Caco-2 (cell line): Measurements from ENCODE around the gene SEPTIN2. TPM values are rescaled to one million over a fixed set of nuclear protein-coding genes. Genes with fewer than 3 reads are reported as not detected.
A peak's percentile ranks its signal among the peaks of the same experiment; 100 is the strongest.

Experiments used
- BruUV-seq: library from RNA; stranded (reverse); fragments of 400-500 nt; replicated peaks from 2 replicates; lab custom pipeline; 2021; lab: Mats Ljungman, UMichigan
- CTCF ChIA-PET: fragments of 300-600 bp; sonication (Branson Sonifier 250); formaldehyde crosslinking; loops from one replicate; lab custom pipeline; 2022; ENCODE audit warnings: antibody characterized with exemption; lab: Charles Lee
- POLR2A ChIA-PET: fragments of 300-600 bp; sonication (Branson Sonifier 250); formaldehyde crosslinking; loops from one replicate; lab custom pipeline; 2022; ENCODE audit warnings: antibody characterized with exemption; lab: Charles Lee
- DNase-seq, 2 experiments: peaks; one replicate each; pipeline versions ENCODE4 v3.0.0 to v3.0.0-alpha.2; 2020 to 2022
- H3K27me3 ChIP-seq: replicated peaks from 2 replicates; pipeline ENCODE4 v1.6.0; 2011; ENCODE audit warnings: low read length; ENCODE audit not compliant: control insufficient read depth, insufficient read depth
- H3K36me3 ChIP-seq: 2 replicates; pipeline ENCODE4 v1.5.1; 2011; ENCODE audit warnings: low read length; ENCODE audit not compliant: control insufficient read depth, insufficient read depth
- H3K4me1 ChIP-seq: fragments of 250-450 bp; sonication (Bioruptor Pico); 2 replicates; pipeline ENCODE4 v1.5.1; 2020; ENCODE audit warnings: mild to moderate bottlenecking
- H3K4me3 ChIP-seq: 2 replicates; pipeline ENCODE4 v1.5.1; 2011; ENCODE audit warnings: low read depth, mild to moderate bottlenecking, control low read depth, low read length
- H3K9me3 ChIP-seq: fragments of 250-450 bp; sonication (Bioruptor Pico); 2 replicates; pipeline ENCODE4 v1.5.1; 2020; ENCODE audit warnings: mild to moderate bottlenecking, moderate library complexity
- H3K27ac Mint-ChIP-seq: one replicate; pipeline ENCODE4 v1.8.0; 2022; ENCODE audit warnings: mixed read lengths; ENCODE audit not compliant: unreplicated experiment
- H3K27me3 Mint-ChIP-seq: one replicate; pipeline ENCODE4 v1.8.0; 2022; ENCODE audit warnings: mixed read lengths; ENCODE audit not compliant: insufficient read depth, unreplicated experiment
- H3K36me3 Mint-ChIP-seq: one replicate; pipeline ENCODE4 v1.8.0; 2022; ENCODE audit warnings: mild to moderate bottlenecking, mixed read lengths; ENCODE audit not compliant: insufficient read depth, unreplicated experiment
- H3K4me1 Mint-ChIP-seq: one replicate; pipeline ENCODE4 v1.8.0; 2022; ENCODE audit warnings: low read depth, mixed read lengths; ENCODE audit not compliant: unreplicated experiment
- H3K4me3 Mint-ChIP-seq: one replicate; pipeline ENCODE4 v1.8.0; 2022; ENCODE audit warnings: mild to moderate bottlenecking, moderate library complexity, mixed read lengths; ENCODE audit not compliant: unreplicated experiment
- H3K9me3 Mint-ChIP-seq: one replicate; pipeline ENCODE4 v1.8.0; 2022; ENCODE audit warnings: mixed read lengths; ENCODE audit not compliant: unreplicated experiment
- CTCF ChIP-seq, 2 experiments: fragments of 200-600 bp in 1 of 2; IDR thresholded peaks; 1 replicate in 1 of 2; 2 replicates in 1 of 2; pipeline versions ENCODE4 v1.5.1 to v1.8.0; 2011 to 2022; ENCODE audit warnings: antibody characterized with exemption in 1 of 2, control low read depth in 1 of 2, inconsistent platforms in 1 of 2, low read depth in 1 of 2, low read length in 1 of 2, mild to moderate bottlenecking in 1 of 2, moderate library complexity in 1 of 2; ENCODE audit not compliant: insufficient read depth in 1 of 2, severe bottlenecking in 1 of 2, unreplicated experiment in 1 of 2
- intact Hi-C: fragments of 100-400 bp; cut with micrococcal nuclease; formaldehyde crosslinking; loops from one replicate; pipeline ENCODE4 v1.10.0; 2022; ENCODE audit not compliant: unreplicated experiment
- total RNA-seq: library from RNA; stranded (reverse); gene quantifications from 2 replicates; pipeline ENCODE4 v1.2.3, GENCODE V29; 2022

The SEPTIN2 gene
- total RNA-seq, 1 experiment from 2014 or later: 209 TPM

DNA sequence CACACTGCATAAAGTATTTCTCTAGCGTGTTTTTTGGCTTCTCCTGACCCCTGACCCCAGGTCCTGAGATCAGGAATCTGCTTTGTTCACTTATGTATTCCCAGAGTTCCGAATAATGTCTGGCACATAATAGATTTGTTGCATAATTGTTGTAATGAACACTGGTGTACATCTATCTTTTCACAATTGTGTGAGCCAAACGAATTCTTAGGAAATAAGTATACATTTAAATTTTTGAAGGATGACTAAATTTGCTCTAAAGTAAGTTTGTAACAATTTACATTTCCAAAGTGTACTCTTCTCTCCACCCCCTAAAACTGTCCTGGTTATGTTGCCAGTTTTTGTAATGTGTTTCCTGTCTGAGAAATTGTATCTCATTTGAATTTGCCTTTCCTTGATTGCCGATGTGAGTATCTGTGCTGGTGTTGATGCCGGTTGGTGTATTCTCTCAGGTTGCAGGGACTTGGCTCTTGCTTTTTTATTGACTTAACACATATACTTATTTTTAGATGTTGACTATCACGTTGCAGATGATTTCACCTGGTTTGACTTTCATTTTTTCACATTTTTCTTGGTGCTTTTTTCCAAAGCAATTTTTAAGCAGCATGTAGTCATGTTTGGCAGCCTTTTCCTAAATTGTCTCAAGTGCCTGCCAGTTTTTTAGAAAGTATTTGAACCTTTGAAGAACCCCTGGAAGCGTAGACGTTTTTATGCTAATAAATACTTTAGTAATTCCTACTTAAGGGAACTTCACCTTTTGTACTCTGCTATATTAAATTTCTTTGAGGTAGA lies 24.3 kb downstream of the SEPTIN2 start:
- no peak for DNase-seq
- H3K27me3 Mint-ChIP-seq: no peaks in the 10 kb centered on the region
- H3K4me1 Mint-ChIP-seq: peaks cover 7% of the 10 kb centered on the region
- POLR2A ChIA-PET: no interaction called here
- H3K4me3 Mint-ChIP-seq: no peak overlapping the region
- peaks cover 58% of the 10 kb centered on the region for H3K36me3 Mint-ChIP-seq
- BruUV-seq: no TSS peak
- TF ChIP-seq CTCF (IDR thresholded peaks at IDR 0.05; ENCODE audit: insufficient read depth in 1 of 2, low read depth in 1 of 2, low read length in 1 of 2, severe bottlenecking in 1 of 2, unreplicated experiment in 1 of 2): no peak
- peak overlapping the region; percentile 66 for H3K27ac Mint-ChIP-seq
- intact Hi-C loops: no loop called here
- no peaks in the 10 kb centered on the region for H3K9me3 ChIP-seq
- H3K4me3 ChIP-seq: no peak overlapping the region
- H3K36me3 ChIP-seq: no peaks in the 10 kb centered on the region; the same call in 1 of the 2 replicates
- CTCF ChIA-PET: no interaction called here
- no peaks in the 10 kb centered on the region for H3K4me1 ChIP-seq
- H3K27me3 ChIP-seq: no peaks in the 10 kb centered on the region
- no peaks in the 10 kb centered on the region for H3K9me3 Mint-ChIP-seq

DNA sequence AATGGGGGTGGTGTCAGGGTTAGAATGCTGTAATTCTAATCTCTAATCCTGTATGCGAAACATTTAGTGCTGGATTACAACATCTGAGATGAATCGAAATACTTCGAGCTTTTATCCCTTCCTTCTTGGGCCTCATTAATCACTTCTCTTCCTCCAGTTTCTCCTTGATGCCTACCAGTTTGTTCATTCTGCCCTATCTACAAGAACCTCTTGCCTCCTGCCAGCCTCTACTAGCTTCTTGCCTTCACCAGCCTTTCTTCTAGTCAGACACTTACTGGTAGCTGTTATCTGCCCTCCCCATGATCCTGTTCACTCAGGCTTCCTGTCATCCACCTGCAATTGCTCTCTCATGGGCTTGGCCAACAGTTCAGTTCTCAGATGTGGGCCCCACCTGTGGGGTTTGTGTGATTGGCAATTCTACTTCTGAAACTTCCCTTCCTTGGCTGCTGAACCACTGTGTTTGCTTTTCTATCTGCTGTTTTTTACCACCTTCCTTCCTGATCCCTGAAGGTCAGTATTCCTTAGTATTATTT lies 25.0 kb downstream of the SEPTIN2 start:
- intact Hi-C loops: no loop called here
- Mint-ChIP-seq H3K36me3 (peaks cover 62% of the 10 kb centered on the region), H3K4me3 (no peak overlapping the region), H3K4me1 (peaks cover 7% of the 10 kb centered on the region), H3K27me3 (no peaks in the 10 kb centered on the region), H3K9me3 (no peaks in the 10 kb centered on the region), H3K27ac (peak overlapping the region; percentile 66)
- DNase-seq: no peak
- Histone ChIP-seq H3K4me3 (no peak overlapping the region), H3K36me3 (no peaks in the 10 kb centered on the region; the same call in 1 of the 2 replicates), H3K4me1 (no peaks in the 10 kb centered on the region), H3K27me3 (no peaks in the 10 kb centered on the region), H3K9me3 (no peaks in the 10 kb centered on the region)
- POLR2A ChIA-PET: no interaction called here
- no TSS peak for BruUV-seq
- no peak for TF ChIP-seq CTCF (IDR thresholded peaks at IDR 0.05; ENCODE audit: insufficient read depth in 1 of 2, low read depth in 1 of 2, low read length in 1 of 2, severe bottlenecking in 1 of 2, unreplicated experiment in 1 of 2)
- CTCF ChIA-PET: no interaction called here

GRCh38 chr2:241344925-241345651 lies 29.4 kb downstream of the SEPTIN2 start:
- Mint-ChIP-seq H3K27me3 (no peaks in the 10 kb centered on the region), H3K27ac (no peak overlapping the region), H3K4me3 (no peak overlapping the region), H3K9me3 (no peaks in the 10 kb centered on the region), H3K4me1 (peaks cover 12% of the 10 kb centered on the region), H3K36me3 (peaks cover 65% of the 10 kb centered on the region)
- no peaks in the 10 kb centered on the region for H3K9me3 ChIP-seq
- BruUV-seq: no TSS peak
- CTCF ChIA-PET: no interaction called here
- H3K36me3 ChIP-seq: no peaks in the 10 kb centered on the region; the same call in 1 of the 2 replicates
- peaks cover 3% of the 10 kb centered on the region for H3K4me1 ChIP-seq
- POLR2A ChIA-PET: no interaction called here
- intact Hi-C loops: no loop called here
- no peak for TF ChIP-seq CTCF (IDR thresholded peaks at IDR 0.05; ENCODE audit: insufficient read depth in 1 of 2, low read depth in 1 of 2, low read length in 1 of 2, severe bottlenecking in 1 of 2, unreplicated experiment in 1 of 2)
- no peak for DNase-seq
- no peak overlapping the region for H3K4me3 ChIP-seq
- H3K27me3 ChIP-seq: no peaks in the 10 kb centered on the region
